Activated B cell treated with CpG ODN at 0.5 μM for 24 hours (primary cell): ENCODE data around the gene ADI1. TPM values are rescaled to one million over a fixed set of nuclear protein-coding genes. Genes with fewer than 3 reads are reported as not detected.

ENCODE experiments used
- ATAC-seq: fragments of 200-7000 bp; cut with Tn5 transposase; one replicate; pipeline ENCODE4 v1.10.0; 2021; ENCODE audit warnings: low read depth, mild to moderate bottlenecking, moderate library complexity
- CTCF ChIA-PET: fragments of 350-600 bp; sonication (Branson Sonifier 250); formaldehyde crosslinking; loops from one replicate; lab custom pipeline; 2021; ENCODE audit warnings: antibody characterized with exemption; lab: Charles Lee
- POLR2A ChIA-PET: fragments of 350-600 bp; sonication (Branson Sonifier 250); formaldehyde crosslinking; loops from one replicate; lab custom pipeline; 2021; ENCODE audit warnings: antibody characterized with exemption; lab: Charles Lee
- DNase-seq: peaks from one replicate; pipeline ENCODE4 v3.0.0; 2022
- H3K27ac Mint-ChIP-seq: one replicate; pipeline ENCODE4 v1.8.0; 2020; ENCODE audit warnings: mixed read lengths
- H3K27me3 Mint-ChIP-seq: one replicate; pipeline ENCODE4 v1.8.0; 2021; ENCODE audit warnings: mixed read lengths
- H3K36me3 Mint-ChIP-seq: one replicate; pipeline ENCODE4 v1.8.0; 2021; ENCODE audit warnings: low read depth, mixed read lengths
- H3K4me1 Mint-ChIP-seq: one replicate; pipeline ENCODE4 v1.8.0; 2021; ENCODE audit warnings: mixed read lengths
- H3K4me3 Mint-ChIP-seq: one replicate; pipeline ENCODE4 v1.8.0; 2020; ENCODE audit warnings: mild to moderate bottlenecking, mixed read lengths
- H3K9me3 Mint-ChIP-seq: one replicate; pipeline ENCODE4 v1.8.0; 2020; ENCODE audit warnings: mixed read lengths
- intact Hi-C: fragments of 100-400 bp; cut with micrococcal nuclease; formaldehyde crosslinking; loops from one replicate; pipeline ENCODE4 v1.15.1; 2024
- total RNA-seq: library from RNA; stranded (reverse); gene quantifications from 2 replicates; pipeline ENCODE4 v1.2.3, GENCODE V29; 2022
- TF ChIP-seq, protein P1 (sequence below): fragments of 200-600 bp; IDR thresholded peaks from one replicate; pipeline ENCODE4 v1.8.0; 2022; ENCODE audit warnings: antibody characterized with exemption, mild to moderate bottlenecking

ADI1 gene
- total RNA-seq, 1 donor from 2014 or later = 20.5 TPM

DNA sequence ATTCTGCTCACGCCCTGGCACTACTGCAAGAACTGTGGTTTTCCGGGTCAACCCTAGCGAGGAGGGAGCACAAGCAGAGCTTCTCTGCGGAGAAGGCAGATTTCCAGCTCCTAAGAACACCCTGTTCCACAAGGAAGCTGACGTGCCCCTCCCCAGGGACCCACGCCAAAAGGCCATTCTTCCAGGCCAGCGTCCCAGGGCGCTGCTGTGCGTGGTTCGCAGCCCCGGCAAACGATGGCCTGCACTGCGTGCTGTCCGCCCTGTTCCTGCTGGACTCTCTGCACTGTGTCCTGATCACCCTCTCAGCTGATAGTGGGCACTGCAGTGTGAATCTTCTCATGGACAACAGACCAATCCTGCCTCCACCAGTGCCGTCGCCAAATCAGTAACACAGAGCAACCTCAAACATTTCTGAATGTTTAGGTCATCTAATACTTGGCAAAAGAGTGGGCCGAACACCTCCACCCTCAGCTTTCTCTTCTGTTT is 49.1 kb downstream of the ADI1 start:
- H3K9me3 Mint-ChIP-seq = no peaks in the 10 kb centered on the region
- intact Hi-C loops = no loop called here
- no peaks in the 10 kb centered on the region for H3K27me3 Mint-ChIP-seq
- H3K4me1 Mint-ChIP-seq = no peaks in the 10 kb centered on the region
- ChIA-PET POLR2A (no interaction called here), CTCF (no interaction called here)
- TF ChIP-seq, protein P1, sequence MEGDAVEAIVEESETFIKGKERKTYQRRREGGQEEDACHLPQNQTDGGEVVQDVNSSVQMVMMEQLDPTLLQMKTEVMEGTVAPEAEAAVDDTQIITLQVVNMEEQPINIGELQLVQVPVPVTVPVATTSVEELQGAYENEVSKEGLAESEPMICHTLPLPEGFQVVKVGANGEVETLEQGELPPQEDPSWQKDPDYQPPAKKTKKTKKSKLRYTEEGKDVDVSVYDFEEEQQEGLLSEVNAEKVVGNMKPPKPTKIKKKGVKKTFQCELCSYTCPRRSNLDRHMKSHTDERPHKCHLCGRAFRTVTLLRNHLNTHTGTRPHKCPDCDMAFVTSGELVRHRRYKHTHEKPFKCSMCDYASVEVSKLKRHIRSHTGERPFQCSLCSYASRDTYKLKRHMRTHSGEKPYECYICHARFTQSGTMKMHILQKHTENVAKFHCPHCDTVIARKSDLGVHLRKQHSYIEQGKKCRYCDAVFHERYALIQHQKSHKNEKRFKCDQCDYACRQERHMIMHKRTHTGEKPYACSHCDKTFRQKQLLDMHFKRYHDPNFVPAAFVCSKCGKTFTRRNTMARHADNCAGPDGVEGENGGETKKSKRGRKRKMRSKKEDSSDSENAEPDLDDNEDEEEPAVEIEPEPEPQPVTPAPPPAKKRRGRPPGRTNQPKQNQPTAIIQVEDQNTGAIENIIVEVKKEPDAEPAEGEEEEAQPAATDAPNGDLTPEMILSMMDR = no peak
- no peak overlapping the region for H3K4me3 Mint-ChIP-seq
- DNase-seq = no peak
- H3K36me3 Mint-ChIP-seq = peaks cover 87% of the 10 kb centered on the region
- H3K27ac Mint-ChIP-seq = no peak overlapping the region
- no peak for ATAC-seq

DNA sequence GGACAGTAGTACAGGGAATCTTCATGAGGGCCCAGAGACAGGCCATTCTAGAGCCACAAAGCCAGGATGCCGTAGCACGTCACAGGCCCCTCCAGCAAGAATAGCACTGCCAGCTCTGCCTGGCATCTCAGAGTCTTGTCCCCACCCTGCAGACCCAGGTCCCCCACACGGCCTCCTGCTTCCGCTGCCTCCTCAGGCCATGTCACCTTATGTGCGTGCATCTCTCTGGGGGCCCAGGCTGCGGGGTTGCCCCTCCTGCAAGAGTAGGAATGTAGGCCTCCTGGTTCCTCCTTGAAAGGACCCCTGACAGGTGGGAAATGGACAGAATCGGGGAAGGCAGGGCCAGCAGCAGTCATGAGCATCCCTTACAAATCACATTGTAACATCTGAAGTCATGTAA is 49.8 kb downstream of the ADI1 start:
- TF ChIP-seq, protein P1 = no peak
- POLR2A ChIA-PET = no interaction called here
- Mint-ChIP-seq H3K9me3 (no peaks in the 10 kb centered on the region), H3K4me3 (no peak overlapping the region), H3K4me1 (no peaks in the 10 kb centered on the region), H3K27ac (no peak overlapping the region), H3K27me3 (no peaks in the 10 kb centered on the region), H3K36me3 (peaks cover 88% of the 10 kb centered on the region)
- CTCF ChIA-PET = no interaction called here
- DNase-seq (no peak), ATAC-seq (no peak)
- intact Hi-C loops = no loop called here

DNA sequence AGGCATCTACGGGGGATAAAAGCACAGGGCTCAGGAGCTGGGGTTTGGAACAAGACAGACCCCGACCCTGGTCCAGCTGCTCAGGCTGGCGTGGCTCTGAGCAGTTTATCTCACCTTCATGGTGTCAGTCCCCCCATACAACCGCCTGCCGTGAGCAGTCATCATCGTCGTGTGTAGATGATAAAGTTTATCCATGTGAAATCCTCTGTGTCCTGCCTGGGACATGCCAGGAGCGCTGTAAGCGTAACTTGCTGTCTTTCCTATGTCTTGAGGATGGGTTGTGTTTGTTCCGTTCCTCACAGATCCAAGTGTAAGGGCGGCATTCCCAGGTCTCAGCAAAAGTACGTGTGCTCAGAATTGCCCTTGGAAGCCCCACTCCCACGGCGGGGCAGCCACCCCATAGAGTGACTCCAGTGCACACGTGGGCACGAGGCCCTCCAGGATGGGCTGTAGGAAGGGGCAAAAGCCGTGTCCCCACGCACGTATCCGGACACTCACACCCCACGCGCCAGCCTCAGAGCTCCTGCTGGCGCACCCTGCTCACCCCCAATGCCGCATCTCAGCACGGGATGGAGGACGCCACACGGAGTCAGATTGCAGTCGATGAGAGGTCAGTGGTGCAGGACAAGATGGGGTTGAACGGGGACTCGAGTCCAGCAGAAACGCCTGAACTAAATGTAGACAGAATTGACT is 50.9 kb downstream of the ADI1 start:
- Mint-ChIP-seq H3K27me3 (no peaks in the 10 kb centered on the region), H3K9me3 (no peaks in the 10 kb centered on the region), H3K27ac (no peak overlapping the region), H3K4me1 (no peaks in the 10 kb centered on the region), H3K36me3 (peaks cover 85% of the 10 kb centered on the region), H3K4me3 (no peak overlapping the region)
- intact Hi-C loops = no loop called here
- TF ChIP-seq, protein P1 = no peak
- no peak for DNase-seq
- POLR2A ChIA-PET = no interaction called here
- CTCF ChIA-PET = no interaction called here
- ATAC-seq = no peak

DNA sequence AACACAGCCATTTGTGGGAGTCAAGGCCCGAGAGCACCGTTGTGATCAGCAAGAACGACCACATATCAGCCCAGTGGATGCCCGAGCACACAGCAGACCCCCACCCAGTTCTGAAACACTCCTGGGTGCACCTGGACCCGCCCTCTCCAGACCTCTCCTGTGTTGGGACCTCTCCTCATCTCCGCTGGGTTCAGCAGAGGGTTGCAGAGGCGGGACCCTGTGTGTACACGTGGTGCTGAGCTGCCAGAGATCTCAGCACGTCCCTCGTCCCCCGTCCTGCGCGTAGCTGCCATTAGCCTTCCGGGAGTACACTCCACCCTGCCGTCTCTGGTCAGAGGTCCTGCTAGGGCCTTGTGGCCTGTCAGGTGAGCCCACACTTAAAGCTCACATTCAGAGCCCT is 51.7 kb downstream of the ADI1 start:
- no peaks in the 10 kb centered on the region for H3K27me3 Mint-ChIP-seq
- H3K36me3 Mint-ChIP-seq = peaks cover 80% of the 10 kb centered on the region
- no peaks in the 10 kb centered on the region for H3K9me3 Mint-ChIP-seq
- ChIA-PET CTCF (no interaction called here), POLR2A (no interaction called here)
- ATAC-seq (no peak), DNase-seq (no peak)
- H3K4me1 Mint-ChIP-seq = peaks cover 3% of the 10 kb centered on the region
- intact Hi-C loops = no loop called here
- H3K4me3 Mint-ChIP-seq = no peak overlapping the region
- TF ChIP-seq, protein P1 = no peak
- no peak overlapping the region for H3K27ac Mint-ChIP-seq

DNA sequence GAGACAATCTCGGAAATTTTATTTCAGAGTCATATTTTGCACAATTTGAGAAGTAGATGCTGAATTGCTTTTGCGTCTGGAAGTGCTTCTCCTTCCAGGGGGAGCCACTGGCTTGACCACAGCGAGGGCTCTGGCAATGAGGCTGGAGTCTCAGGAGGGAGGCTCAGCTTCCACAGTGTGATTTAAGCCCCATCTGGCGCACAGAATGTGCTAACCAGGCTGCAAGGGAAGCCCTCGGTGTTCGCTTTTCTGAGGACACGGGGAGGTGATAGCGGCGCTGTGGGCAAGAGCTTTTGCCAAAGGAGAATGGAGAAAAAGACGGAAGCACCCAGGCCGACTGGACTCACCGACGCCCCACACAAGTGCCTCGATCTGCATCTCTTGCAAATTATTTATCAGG is 52.4 kb downstream of the ADI1 start:
- Mint-ChIP-seq H3K27me3 (no peaks in the 10 kb centered on the region), H3K4me3 (no peak overlapping the region), H3K9me3 (no peaks in the 10 kb centered on the region), H3K36me3 (peaks cover 76% of the 10 kb centered on the region), H3K27ac (no peak overlapping the region), H3K4me1 (peaks cover 6% of the 10 kb centered on the region)
- ChIA-PET POLR2A (no interaction called here), CTCF (no interaction called here)
- ATAC-seq (no peak), DNase-seq (no peak)
- intact Hi-C loops = no loop called here
- TF ChIP-seq, protein P1 = no peak
